Stimulated activated CD8-positive, alpha-beta memory T cell treated with anti-CD3 and anti-CD28 coated beads, Interleukin-15, amount 100 ng/mL, for 24 hours (primary cell): Measurements from ENCODE around the gene MS4A15.
"Not testable (repeated sequence)": the region's sequence is repeated elsewhere in the genome, so short reads cannot be mapped to it uniquely, and the experiment has no call there.

Experiments used
- DNase-seq: peaks from one replicate; pipeline ENCODE4 v3.0.0-alpha.2; 2020; ENCODE audit warnings: low read depth

The MS4A15 gene, protein sequence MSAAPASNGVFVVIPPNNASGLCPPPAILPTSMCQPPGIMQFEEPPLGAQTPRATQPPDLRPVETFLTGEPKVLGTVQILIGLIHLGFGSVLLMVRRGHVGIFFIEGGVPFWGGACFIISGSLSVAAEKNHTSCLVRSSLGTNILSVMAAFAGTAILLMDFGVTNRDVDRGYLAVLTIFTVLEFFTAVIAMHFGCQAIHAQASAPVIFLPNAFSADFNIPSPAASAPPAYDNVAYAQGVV

DNA sequence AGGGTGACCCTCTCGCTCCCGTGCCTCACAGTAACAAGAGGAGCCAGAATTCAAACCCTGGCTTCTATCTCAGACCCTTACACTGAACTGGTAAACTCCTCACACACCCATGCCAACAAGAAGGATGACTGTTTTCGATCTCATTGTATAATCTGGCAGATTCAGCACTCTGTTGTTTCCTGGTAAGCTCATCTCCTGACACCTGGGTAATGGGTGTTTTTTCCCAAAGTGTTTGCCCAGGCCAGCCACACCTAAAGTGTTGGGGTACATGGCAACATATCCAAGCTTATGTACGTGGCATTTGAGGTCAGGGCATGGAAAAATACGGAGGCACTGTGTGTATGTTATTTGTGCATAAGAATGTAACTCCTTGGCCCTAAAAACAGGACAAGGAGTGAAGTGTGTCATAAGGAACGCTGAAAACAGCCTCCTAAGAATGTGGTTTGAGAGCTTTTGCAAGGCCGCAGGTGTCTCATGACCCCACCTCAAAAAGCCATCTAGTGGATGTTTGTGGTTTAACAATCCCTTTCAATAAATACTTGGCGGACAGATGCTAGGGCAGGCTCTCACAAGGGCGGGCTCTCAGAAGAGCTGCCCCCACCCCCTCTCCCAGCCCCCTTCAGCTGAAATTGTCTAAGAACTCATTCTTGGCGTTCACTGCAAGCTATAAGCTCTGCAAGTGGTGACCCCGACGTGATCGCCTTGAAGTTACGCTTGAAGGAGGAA is at the start of gene MS4A15:
TSS of gene MS4A15 (plus strand) at position 561 of the 726 bp plus-strand sequence. CDS start 6,867 bp downstream, outside the sequence.
- DNase-seq: no peak

DNA sequence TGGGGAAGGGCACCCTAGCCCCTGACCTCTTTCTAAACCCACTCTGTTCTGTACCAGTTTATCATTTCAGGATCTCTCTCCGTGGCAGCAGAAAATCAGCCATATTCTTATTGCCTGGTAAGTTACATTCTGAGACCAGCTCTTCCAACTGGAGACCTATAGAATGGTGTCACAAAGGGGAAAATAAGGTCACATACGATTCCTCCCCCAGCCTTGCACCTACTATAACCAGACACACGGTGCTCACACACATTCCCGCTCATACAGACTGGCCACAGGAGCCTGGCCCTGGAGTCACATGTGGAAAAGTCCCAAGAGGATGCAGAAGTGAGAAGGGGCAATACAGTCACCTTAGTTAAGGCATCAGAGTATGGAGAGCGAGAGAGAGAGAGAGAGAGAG is 49.7 kb upstream of the MS4A15 start:
- DNase-seq: no peak

DNA sequence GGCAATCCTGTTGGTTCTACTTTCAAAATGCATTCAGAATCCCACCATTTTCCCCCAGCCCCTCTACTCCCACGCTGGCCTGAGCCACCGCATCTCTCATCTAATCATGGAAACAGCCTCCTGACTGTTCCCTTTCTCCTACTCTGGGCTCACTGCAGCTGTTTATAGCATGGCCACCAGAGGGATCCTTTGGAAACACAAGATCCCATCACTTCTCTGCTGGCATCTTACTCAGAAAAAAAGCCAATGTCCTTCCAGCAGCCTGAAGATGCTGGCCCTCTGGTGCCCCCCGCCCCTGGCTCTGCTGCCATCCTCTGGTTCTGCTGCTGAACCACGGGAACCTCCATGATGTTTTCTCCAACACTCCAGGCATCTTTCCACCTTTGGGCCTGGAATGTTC is 46.2 kb upstream of the MS4A15 start:
- DNase-seq: no peak

DNA sequence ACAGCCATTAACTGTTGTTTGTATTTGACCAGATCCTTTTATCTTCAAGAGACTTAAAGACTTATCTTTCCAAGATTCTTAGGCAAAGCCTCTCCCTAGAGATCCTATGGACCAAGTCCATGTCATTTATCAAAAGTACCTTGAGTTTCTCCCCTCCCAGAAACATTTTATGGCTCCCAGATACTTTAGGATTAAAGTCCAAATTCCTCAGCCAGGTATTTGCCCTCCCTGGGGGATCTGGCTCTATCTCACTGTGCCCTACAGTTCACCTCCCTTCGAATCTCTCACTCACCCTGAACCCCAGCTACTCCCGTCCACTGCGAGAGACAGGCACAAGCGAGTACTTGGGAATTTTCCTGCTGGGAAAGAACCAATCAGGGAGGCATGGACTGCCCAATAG is 45.4 kb upstream of the MS4A15 start:
- no peak for DNase-seq

DNA sequence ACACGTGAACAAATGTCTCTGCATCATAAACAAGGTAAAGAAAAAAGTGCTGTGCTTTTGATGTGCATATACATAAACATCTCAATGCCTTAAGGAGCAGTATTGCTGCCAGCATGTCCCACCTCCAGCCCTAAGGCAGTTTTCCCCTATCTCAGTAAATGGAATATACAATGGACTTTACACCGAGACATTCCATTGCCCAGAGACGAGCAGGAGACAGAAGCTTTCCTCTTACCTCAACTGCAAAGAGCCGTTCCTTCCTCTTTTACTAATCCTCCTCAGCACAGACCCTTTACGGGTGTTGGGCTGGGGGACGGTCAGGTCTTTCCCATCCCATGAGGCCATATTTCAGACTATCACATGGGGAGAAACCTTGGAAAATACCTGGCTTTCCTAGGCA is 43.2 kb upstream of the MS4A15 start:
- not testable (repeated sequence) for DNase-seq

DNA sequence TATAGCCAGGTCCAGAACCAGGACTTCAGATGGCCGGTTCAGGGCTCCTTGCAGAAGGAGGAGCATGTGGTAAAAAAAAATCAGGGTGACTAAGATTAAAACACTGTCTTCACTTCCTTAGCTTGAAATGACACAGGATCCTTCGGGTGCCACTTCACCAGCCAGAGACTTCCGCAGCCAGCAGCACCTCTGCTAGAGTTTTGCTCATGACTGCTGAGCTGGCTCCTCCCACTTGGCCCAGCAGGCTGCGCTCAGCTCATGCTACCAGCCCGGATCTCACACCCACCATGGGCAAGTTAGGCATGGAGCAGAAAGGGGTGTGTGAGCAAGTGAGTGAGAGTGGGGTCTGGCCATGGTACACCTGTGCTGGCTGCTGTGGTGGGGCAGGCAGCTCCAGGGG is 38.7 kb upstream of the MS4A15 start:
- no peak for DNase-seq

DNA sequence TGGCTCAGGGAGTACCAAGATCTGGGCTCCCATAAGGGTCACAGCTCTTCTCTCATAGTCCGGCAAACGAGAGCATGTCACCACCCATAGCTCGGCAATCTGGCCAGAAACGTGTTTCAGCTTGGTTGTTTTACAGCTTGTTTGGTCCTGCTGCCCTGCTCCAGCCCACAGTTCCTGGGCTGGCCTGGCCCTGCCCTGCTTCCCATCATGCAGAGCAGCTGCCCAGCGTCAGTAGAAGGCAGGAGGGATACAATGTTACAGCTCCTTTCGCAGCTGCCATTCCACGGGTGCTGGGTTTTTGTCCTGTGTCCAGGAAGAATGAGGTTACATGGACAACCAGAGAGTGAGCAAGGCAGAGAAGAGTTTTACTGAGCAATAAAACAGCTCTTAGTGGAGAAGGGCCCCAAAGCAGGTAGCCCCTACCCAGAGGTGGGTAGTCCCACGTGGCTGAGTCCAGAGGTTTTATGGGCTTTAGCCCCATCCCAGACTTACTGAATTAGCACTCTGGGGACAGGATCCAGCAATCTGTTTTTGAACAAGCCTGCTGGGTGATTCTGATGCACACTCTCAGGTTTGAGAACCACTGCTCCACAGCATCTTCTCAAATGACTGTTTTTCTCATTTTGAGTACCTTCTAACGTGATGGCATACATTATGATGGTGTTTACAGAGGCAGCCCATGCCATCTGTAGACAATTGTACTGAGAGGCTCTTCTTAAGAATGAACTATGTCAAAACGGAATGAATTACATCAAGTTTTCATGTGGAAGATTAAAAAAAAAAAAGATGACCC is 37.9 kb upstream of the MS4A15 start:
- no peak for DNase-seq

DNA sequence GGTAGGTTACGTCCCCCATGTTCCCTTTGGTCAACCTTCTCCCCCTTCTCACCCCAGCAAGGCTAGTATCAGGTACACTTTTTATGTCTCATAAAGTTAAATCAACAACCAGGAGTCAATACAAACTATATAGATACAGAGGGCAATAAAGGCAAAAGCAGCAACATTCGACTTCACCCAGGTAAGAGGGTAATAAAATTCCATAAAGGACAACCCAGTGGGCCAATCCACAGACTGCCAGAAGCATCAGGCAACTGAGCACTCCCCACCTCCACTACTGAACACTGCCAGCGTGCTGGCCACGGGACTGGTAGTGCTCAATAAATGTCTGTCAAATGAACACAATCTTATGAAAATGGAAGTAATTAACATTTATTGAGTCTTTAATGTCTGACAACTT is 37.3 kb upstream of the MS4A15 start:
- DNase-seq: no peak

DNA sequence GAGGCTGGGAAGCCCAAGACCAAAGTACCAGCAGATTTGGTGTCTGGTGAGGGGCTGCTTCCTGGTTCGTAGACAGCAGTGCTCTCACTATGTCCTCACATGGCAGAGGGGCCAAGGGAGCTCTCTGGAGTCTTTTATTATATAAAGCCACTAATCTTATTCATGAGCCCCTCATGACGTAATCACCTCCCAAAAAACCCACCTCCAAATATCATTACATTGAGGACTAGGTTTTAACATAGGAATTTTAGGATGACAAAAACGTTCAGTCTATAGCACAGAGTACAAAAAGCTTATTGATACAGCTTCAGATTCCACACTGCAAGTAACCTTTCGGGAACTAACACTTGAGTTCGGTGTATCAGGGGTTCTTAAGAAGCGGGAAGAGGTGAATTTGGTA is 36.2 kb upstream of the MS4A15 start:
- DNase-seq: no peak

DNA sequence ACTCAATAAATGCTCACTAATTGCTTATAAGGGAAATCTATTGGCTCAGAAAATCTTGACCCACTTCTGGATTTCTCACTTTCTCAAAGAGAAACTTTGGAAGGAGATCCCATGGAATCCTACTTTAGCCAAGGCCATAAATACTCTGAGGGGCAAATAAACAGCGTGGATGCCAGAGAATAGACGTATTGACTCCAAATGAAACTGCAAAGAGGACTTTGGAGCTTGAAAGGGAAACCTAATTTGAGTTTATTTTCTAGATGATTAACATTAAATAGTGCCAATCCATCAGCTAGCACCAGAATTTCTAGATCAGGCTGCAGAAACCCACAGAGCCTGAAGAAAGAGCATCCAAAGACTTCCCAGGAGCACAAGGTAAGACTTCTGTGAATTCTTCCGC is 32.2 kb upstream of the MS4A15 start, which contains the start of gene MS4A18:
TSS of gene MS4A18 (plus strand) at position 301 of the 400 bp plus-strand sequence.
- no peak for DNase-seq

DNA sequence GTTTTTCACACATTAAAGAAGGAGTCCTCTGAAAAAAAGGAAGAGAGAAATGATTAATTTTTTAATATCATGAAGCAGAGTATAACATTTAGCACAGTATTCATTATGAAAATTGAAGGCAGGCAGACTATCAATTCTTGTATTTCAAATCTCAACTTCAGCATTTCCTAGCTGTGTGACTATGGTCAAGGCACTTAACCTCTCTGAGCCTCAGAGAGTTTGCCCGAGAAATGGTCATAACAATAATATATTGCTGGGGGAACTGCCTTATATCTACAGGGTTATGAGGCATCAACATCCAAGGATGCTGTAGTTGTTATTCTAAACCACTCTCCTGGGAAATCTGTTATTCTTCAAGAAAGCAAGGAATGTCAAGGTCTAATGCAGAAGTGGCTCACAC is 31.1 kb upstream of the MS4A15 start:
- DNase-seq: no peak

DNA sequence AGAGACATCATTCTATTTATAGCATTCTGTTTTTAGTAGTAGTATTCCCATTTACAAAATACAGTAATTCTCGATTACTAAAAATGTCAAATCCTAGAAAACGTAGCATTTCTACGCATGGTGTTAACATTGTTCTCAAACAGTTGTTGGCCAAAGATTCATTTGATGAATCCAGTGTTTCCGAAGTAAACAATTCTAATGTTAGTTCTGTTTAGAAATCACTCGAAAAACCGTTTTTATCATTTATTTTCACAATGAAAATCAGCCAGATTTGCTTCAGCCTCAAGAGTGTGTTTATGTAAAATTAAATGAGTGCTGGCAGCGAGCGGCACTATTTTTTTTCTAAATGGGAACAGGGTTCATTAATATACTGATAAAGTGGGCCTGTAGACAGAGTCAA is 25.1 kb upstream of the MS4A15 start:
- no peak for DNase-seq

DNA sequence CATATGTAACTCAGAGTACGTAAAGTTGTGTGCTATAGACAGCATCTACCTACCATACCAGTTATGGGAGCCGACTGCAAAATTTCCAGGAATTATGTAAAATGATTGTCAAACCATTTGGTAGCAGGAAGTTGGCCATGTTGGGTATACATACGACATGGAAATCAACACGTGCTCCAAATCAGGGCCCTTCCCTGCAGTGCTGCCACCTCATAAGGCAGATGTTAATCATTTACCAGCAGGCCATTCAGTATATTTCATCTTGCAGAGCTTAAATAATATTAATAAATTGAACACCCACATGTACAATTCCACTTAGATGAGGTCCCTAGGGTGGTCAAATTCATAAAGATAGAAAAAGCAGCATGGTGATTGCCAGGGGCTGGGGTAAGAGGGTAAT is 22.4 kb upstream of the MS4A15 start:
- DNase-seq: no peak

DNA sequence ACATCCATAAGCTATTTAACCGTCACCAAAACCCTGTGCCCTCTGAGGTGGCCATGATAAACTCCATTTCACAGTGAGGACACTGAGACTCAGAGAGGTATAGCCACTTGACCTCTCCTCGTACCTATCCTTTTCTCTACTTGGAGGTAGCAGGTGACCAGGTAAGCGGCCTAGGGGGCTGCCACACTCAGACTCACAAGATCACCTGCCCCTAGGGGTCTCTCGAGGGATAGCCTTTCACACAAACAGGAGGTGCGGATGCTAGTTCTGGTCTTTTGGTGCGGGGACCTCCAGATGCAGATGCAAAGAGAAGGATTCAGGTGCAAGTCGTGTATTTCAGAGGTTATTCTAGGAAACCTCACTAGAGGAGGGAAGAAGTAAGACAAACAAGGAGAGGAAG is 17.6 kb upstream of the MS4A15 start:
- no peak for DNase-seq

DNA sequence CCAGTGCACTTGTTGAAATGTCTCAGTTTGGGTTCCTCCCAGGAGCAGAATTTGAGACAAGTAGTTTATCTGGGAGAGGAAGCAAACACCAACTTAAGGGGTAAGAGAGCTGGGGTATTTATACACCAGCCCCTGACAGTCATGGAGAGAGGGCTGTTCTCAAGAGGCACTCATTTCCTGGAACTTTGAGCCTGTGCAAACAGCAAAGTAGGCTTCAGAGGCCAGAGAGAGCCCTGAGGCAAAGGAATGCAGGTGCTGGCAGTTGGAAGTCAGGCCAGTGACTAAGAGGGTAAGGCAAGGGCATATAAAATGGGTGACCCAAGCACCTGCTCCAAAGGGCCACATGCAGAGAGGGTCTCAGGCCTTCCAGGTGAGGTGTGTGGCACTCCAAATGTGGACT is 16.1 kb upstream of the MS4A15 start:
- DNase-seq: no peak

DNA sequence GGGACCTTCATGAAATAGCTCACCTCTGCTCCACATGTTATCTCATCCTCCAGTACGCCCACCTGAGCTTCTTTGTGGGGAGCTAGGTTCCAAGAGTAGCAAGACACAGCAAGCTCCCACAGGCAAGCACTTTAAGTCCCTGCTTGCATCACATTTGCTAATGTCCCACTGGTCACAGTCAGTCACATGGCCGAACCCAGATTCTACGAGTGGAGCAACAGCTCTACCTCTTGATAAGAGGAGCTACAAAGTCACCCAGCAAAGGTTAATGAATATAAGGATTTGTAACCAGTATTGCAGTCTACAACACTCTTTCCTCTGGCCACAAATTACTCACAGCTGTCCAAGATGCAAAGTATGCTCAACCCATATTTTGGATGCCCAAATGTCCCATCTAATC is 15.2 kb upstream of the MS4A15 start:
- DNase-seq: no peak

DNA sequence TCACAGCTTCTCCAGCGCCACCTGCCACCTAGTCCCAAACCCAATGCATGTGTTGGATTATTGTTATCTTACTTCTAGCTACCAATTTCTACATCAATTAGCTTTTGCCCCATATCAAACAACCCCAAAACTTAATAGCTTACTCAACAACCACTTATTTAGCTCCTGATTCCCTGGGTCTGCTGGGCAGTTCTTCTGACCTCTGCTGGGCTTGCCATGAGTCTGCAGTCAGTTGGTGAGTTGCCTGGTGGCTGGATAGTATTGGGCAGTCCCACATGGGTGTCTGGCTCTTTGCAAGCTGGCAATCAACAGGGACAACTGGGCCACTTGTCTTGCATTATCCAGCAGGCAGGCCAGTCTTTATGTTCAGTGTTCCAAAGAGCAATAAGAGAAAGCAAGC is 13.6 kb upstream of the MS4A15 start:
- DNase-seq: no peak

DNA sequence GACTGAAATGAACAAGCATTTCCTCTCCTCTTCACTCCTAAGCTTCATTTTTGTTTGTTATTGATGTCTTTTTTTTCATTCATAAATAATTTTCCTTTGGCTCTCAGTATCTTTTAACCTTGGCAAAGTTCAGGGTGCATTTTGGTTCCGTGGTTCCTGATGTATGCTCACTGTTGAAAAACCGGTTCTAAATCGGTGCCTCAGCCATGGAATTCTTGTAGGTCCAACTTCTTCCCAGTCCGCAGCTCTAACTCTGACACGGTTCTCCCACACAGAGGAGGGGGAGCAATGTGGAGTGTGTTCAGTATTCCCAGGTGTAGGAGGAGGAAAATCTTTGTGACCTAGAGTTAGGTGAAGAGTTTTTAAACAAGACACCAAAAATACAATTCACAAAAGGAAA is 12.6 kb upstream of the MS4A15 start:
- DNase-seq: no peak

DNA sequence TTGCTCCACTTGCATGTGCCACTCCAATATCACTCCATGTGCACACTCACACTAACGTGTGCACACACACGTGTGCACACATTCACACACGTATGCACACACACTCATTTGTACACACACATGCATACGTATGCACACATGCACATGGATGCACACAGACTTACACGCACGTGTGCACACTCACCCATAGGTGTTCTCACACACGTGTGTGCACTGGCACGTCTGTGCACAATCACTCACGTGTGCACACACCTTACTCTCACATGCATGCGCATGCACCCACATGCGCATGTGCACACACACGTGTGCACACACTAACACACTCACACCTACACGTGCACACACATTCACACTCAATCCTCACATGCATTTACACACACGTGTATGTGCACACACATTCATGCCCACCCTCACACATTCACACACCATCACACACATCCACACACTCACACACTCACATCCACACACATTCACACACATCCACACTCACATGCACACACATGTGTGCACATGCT is 9.3 kb upstream of the MS4A15 start:
- no peak for DNase-seq

DNA sequence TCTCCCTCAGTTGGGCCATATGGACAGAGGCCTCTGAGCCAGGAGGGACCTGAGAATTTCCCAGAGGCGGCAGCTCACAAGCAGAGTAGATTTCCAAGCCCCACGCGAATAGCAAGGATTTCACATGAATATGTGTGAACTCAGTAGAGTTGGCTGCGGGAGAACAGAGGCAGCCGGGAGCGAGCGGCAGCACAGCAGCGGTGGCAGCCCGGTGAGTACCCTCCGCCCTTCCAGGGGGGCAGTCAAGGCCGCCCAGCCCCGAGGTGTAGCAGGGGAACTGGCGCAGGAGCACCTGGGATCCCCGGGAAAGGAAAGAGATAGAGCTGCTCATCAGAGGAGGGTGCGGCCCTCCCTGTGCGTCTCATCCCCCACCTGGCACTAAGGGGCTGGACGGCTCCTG is 8.4 kb upstream of the MS4A15 start:
- DNase-seq: no peak

DNA sequence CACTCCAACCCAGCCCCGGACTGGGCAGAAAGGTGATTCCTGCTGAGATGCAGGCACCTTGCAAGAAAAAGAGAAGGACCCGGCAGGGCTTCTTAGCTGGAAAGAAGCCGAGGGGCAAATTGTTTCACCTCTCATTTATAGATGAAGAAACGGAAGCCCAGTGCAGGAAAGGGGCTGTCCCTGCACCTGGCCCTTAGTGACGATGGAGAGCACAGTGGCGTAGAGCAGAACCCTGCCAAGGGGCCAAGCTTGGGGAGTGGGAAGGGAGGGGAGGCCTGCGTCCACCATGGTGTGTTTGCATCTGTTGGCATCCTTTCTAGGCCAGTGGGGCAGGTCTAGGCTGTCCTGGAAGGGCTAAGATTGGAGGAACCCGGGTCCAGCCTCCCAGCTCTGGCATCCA is 7.8 kb upstream of the MS4A15 start:
- no peak for DNase-seq

DNA sequence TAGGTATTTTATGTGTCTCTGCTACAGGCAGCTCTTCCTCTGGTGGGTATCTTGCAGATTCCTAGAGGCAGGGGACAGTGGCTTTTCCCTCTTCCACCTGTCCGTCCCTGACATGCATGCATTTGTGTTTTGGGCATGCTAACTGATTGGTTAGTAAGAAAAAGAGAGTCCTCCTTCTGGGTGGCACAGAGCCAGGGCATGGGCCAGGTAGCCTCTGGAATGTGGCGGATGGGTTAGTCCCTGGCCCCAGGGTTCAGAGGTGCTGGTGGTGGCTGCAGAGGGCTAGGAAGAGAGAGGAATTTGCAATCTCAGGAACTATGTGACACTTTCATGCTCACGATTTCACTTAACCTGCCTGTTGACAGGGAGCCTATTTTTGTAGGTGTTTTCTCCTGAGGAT is 5.8 kb upstream of the MS4A15 start:
- no peak for DNase-seq

DNA sequence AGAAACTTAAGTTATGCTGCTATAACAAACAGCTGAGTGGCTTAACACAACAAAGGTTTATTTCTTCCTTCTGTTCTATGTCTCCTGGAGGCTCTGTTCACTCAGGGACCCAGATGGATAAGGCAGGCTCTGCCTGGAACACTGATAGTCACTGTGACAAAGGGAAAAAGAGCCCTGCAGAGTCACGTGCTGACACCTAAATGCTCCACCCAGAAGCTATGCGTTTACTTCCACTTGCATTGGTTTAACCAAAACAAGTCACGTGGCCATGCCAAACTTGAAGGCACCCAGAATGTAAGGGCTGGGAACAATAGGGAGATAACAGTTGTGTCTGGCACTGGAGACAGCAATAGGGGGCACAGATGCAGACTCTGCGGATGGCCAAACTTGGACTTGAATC is 3.4 kb upstream of the MS4A15 start:
- no peak for DNase-seq
